Hematopoietic multipotent progenitor cell (in vitro differentiated cells): ENCODE measurements around the gene ZDHHC16. TPM values are rescaled to one million over a fixed set of nuclear protein-coding genes. Genes with fewer than 3 reads are reported as not detected.

Experiments
- DNase-seq, 3 donors: peaks; one replicate each; pipeline ENCODE4 v3.0.0-alpha.2; 2011 to 2015; ENCODE audit warnings: low read depth in 2 of 3, low spot score in 2 of 3
- small RNA-seq: library from RNA; depleted of rRNA; stranded (forward); fragments of <200 nt; gene quantifications from one replicate; pipeline ENCODE3, GENCODE V24; 2012
- total RNA-seq: library from RNA; depleted of rRNA; stranded (reverse); fragments of >200 nt; gene quantifications from one replicate; pipeline ENCODE4 v1.2.3, GENCODE V29; 2012

The ZDHHC16 gene
- total RNA-seq, 1 donor, result 52.5 TPM

GRCh38 chr10:97506199-97506991, 60.4 kb downstream of the ZDHHC16 start:
- no peak for DNase-seq

Small RNA genes lying within 50 kb of the gene (small RNA-seq; reads per million reads assigned to genes)
- not detected for gene RF00019

Other genes with a start within 250 kb of the ZDHHC16 start
- 3.8 TPM for gene ARHGAP19, start 153.5 kb upstream of the ZDHHC16 start, total RNA-seq
- gene FRAT1, start 126.9 kb upstream of the ZDHHC16 start, total RNA-seq, result 11.0 TPM
- gene FRAT2, start 111.4 kb upstream of the ZDHHC16 start, total RNA-seq, result 15.6 TPM
- 42.3 TPM for gene RRP12, start 44.8 kb upstream of the ZDHHC16 start, total RNA-seq
- gene PGAM1, start 20.0 kb upstream of the ZDHHC16 start, total RNA-seq, result 117 TPM
- 33.7 TPM for gene EXOSC1, start 169 bp upstream of the ZDHHC16 start, total RNA-seq
- 71.1 TPM for gene MMS19, start 52.2 kb downstream of the ZDHHC16 start, total RNA-seq
- 4.6 TPM for gene UBTD1, start 52.7 kb downstream of the ZDHHC16 start, total RNA-seq
- gene ANKRD2, start 126.6 kb downstream of the ZDHHC16 start, total RNA-seq, result not detected
- gene HOGA1, start 138.2 kb downstream of the ZDHHC16 start, total RNA-seq, result not detected
- gene C10orf62, start 143.5 kb downstream of the ZDHHC16 start, total RNA-seq, result not detected
- 3.5 TPM for gene MORN4, start 187.3 kb downstream of the ZDHHC16 start, total RNA-seq
- gene PI4K2A, start 194.5 kb downstream of the ZDHHC16 start, total RNA-seq, result 6.5 TPM
- 8.9 TPM for gene AVPI1, start 241.1 kb downstream of the ZDHHC16 start, total RNA-seq